Measurements from ENCODE around the gene LLPH.

The LLPH gene

GRCh38 chr12:66142826-66143225, 12.3 kb upstream of the LLPH start:
- DNase-seq (ENCODE audit: low spot score), result no peak

GRCh38 chr12:66141299-66141698, 10.7 kb upstream of the LLPH start:
- no peak for DNase-seq (ENCODE audit: low spot score)

- no peak for DNase-seq (ENCODE audit: low spot score)
These were observed 10.2 kb upstream of the LLPH start for GRCh38 chr12:66140731-66141130.

GRCh38 chr12:66139328-66139727, 8.8 kb upstream of the LLPH start:
- DNase-seq (ENCODE audit: low spot score), result no peak

GRCh38 chr12:66137937-66138336, 7.4 kb upstream of the LLPH start:
- DNase-seq (ENCODE audit: low spot score), result no peak

GRCh38 chr12:66132408-66132807, 1.9 kb upstream of the LLPH start:
- DNase-seq (ENCODE audit: low spot score), result peak; percentile 39

GRCh38 chr12:66131067-66131688, 628 bp upstream of the LLPH start:
- DNase-seq (ENCODE audit: low spot score), result no peak

GRCh38 chr12:66129934-66130266, 650 bp downstream of the LLPH start:
- peak; percentile 23 for DNase-seq (ENCODE audit: low spot score)

- DNase-seq (ENCODE audit: low spot score), result no peak
These were observed 2.9 kb downstream of the LLPH start for GRCh38 chr12:66127650-66128049.

GRCh38 chr12:66120477-66120876, 10.1 kb downstream of the LLPH start:
- DNase-seq (ENCODE audit: low spot score), result no peak

GRCh38 chr12:66119870-66120241, 10.7 kb downstream of the LLPH start:
- no peak for DNase-seq (ENCODE audit: low spot score)

- DNase-seq (ENCODE audit: low spot score), result peak; percentile 39
These were observed 11.2 kb downstream of the LLPH start for GRCh38 chr12:66119229-66119869.

GRCh38 chr12:66118240-66118891, 12.2 kb downstream of the LLPH start:
- DNase-seq (ENCODE audit: low spot score), result no peak

GRCh38 chr12:66117242-66117641, 13.3 kb downstream of the LLPH start:
- DNase-seq (ENCODE audit: low spot score), result no peak

GRCh38 chr12:66115071-66115600, 15.4 kb downstream of the LLPH start:
- no peak for DNase-seq (ENCODE audit: low spot score)

- no peak for DNase-seq (ENCODE audit: low spot score)
These were observed 17.1 kb downstream of the LLPH start for GRCh38 chr12:66113471-66113870.

- no peak for DNase-seq (ENCODE audit: low spot score)
These were observed 18.9 kb downstream of the LLPH start for GRCh38 chr12:66111605-66112004.

- DNase-seq (ENCODE audit: low spot score), result no peak
These were observed 21.5 kb downstream of the LLPH start for GRCh38 chr12:66109056-66109455.

GRCh38 chr12:66108386-66108785, 22.2 kb downstream of the LLPH start:
- DNase-seq (ENCODE audit: low spot score), result no peak

- DNase-seq (ENCODE audit: low spot score), result peak; percentile 87
These were observed 23.1 kb downstream of the LLPH start for GRCh38 chr12:66107451-66107915.

- peak; percentile 6 for DNase-seq (ENCODE audit: low spot score)
These were observed 27.3 kb downstream of the LLPH start for GRCh38 chr12:66103016-66103913.

- DNase-seq (ENCODE audit: low spot score), result peak; percentile 22
These were observed 37.8 kb downstream of the LLPH start for GRCh38 chr12:66092559-66093269.
